HepG2 (cell line): ENCODE results near the gene CACNA1C. TPM values are rescaled to one million over a fixed set of nuclear protein-coding genes. Genes with fewer than 3 reads are reported as not detected.

ENCODE experiments used
- ATAC-seq: fragments of 200-7000 bp; cut with Tn5 transposase; 3 replicates; pipeline ENCODE4 v1.9.1; 2020; ENCODE audit warnings: mild to moderate bottlenecking, moderate library complexity
- BruUV-seq: library from RNA; stranded (reverse); fragments of 400-500 nt; replicated peaks from 2 replicates; lab custom pipeline; 2021; lab: Mats Ljungman, UMichigan
- CTCF ChIA-PET: fragments of 300-600 bp; formaldehyde crosslinking; extraction: SDS; loops from one replicate; lab custom pipeline; 2021; ENCODE audit warnings: low total read pairs, inconsistent platforms, low intra/inter-chr PET ratio; lab: Yijun Ruan, JAX
- POLR2A ChIA-PET: fragments of 350-600 bp; sonication (Branson Sonifier 250); formaldehyde crosslinking; loops from one replicate; lab custom pipeline; 2020; ENCODE audit warnings: antibody characterized with exemption, inconsistent platforms; lab: Yijun Ruan, JAX
- DNase-seq: peaks from one replicate; pipeline ENCODE4 v3.0.0-alpha.2; 2015; ENCODE audit warnings: low spot score
- FAIRE-seq: peaks from 3 replicates; lab custom pipeline; 2011; peaks lifted over from hg19 to GRCh38; lab: Jason Lieb, UNC
- H2AFZ ChIP-seq: one replicate; pipeline ENCODE4 v1.6.1; 2011; ENCODE audit warnings: low read length, inconsistent platforms
- H3K27ac ChIP-seq: fragments of 300-600 bp; 3 replicates; pipeline ENCODE4 v1.8.0; 2011; ENCODE audit warnings: mixed run types, mild to moderate bottlenecking, mixed read lengths, low read length, inconsistent platforms; ENCODE audit not compliant: insufficient read depth; ENCODE audit errors: extremely low read length
- H3K27me3 ChIP-seq, 2 experiments: fragments of 200-600 bp in 1 of 2; 2 replicates in 1 of 2; 3 replicates in 1 of 2; pipeline versions ENCODE4 v1.6.0 to v1.8.0; 2011; ENCODE audit warnings: low read length in 2 of 2, mild to moderate bottlenecking in 2 of 2, moderate library complexity in 2 of 2, inconsistent platforms in 1 of 2; ENCODE audit not compliant: insufficient read depth in 2 of 2, control insufficient read depth in 1 of 2
- H3K36me3 ChIP-seq, 2 experiments: fragments of 200-600 bp in 1 of 2; replicated peaks in 1 of 2; 2 replicates in 1 of 2; 3 replicates in 1 of 2; pipeline versions ENCODE4 v1.5.1 to v1.8.0; 2011; ENCODE audit warnings: low read length in 2 of 2, inconsistent platforms in 1 of 2; ENCODE audit not compliant: insufficient read depth in 2 of 2, control insufficient read depth in 1 of 2
- H3K4me1 ChIP-seq: 2 replicates; pipeline ENCODE4 v1.5.1; 2012; ENCODE audit warnings: low read length, inconsistent platforms; ENCODE audit not compliant: insufficient read depth
- H3K4me2 ChIP-seq: 2 replicates; pipeline ENCODE4 v1.6.0; 2011; ENCODE audit warnings: low read depth, low read length, inconsistent platforms
- H3K4me3 ChIP-seq, 3 experiments: fragments of 200-600 bp in 1 of 3; sonication (generic), shearing (Covaris generic) in 1 of 3; replicated peaks in 1 of 3; 2 replicates each; pipeline ENCODE4 v1.5.1; 2011 to 2016; ENCODE audit warnings: low read length in 3 of 3, inconsistent platforms in 2 of 3, low read depth in 2 of 3, mild to moderate bottlenecking in 2 of 3, control low read depth in 1 of 3, mixed read lengths in 1 of 3; ENCODE audit not compliant: insufficient read depth in 1 of 3
- H3K79me2 ChIP-seq: one replicate; pipeline ENCODE4 v1.6.1; 2011; ENCODE audit warnings: low read length, inconsistent platforms; ENCODE audit not compliant: insufficient read depth
- H3K9ac ChIP-seq: 2 replicates; pipeline ENCODE4 v1.6.0; 2011; ENCODE audit warnings: mild to moderate bottlenecking, low read depth, low read length, inconsistent platforms; ENCODE audit not compliant: insufficient read depth
- H3K9me3 ChIP-seq: 2 replicates; pipeline ENCODE4 v1.5.1; 2012; ENCODE audit warnings: mild to moderate bottlenecking, low read length
- H4K20me1 ChIP-seq: 2 replicates; pipeline ENCODE4 v1.6.0; 2011; ENCODE audit warnings: inconsistent platforms, mild to moderate bottlenecking, low read length, moderate library complexity; ENCODE audit not compliant: insufficient read depth
- AGO1 ChIP-seq: fragments of 200-400 bp; formaldehyde crosslinking; IDR thresholded peaks from 2 replicates; pipeline ENCODE4 v1.6.1; 2017; ENCODE audit warnings: mild to moderate bottlenecking, low read depth, low read length, moderate library complexity; ENCODE audit not compliant: poor library complexity, severe bottlenecking
- AKAP8 ChIP-seq: sonication (generic); formaldehyde crosslinking; IDR thresholded peaks from 2 replicates; pipeline ENCODE4 v1.5.1; 2020; ENCODE audit warnings: mild to moderate bottlenecking, missing genetic modification reagents
- GTF3A ChIP-seq: sonication (generic); formaldehyde crosslinking; conservative IDR thresholded peaks from 2 replicates; pipeline ENCODE4 v1.4.0; 2020; ENCODE audit warnings: mild to moderate bottlenecking, missing genetic modification reagents
- HNRNPUL1 ChIP-seq: fragments of 200-400 bp; formaldehyde crosslinking; IDR thresholded peaks from 2 replicates; pipeline ENCODE4 v1.6.1; 2017; ENCODE audit warnings: low read depth, mild to moderate bottlenecking, low read length, moderate library complexity
- HOXA9 ChIP-seq: sonication (generic); formaldehyde crosslinking; IDR thresholded peaks from 2 replicates; pipeline ENCODE4 v1.8.1; 2022; ENCODE audit warnings: missing genetic modification reagents, mild to moderate bottlenecking, moderate library complexity, borderline replicate concordance
- STAG1 ChIP-seq: sonication (generic); formaldehyde crosslinking; IDR thresholded peaks from 2 replicates; pipeline ENCODE4 v1.4.0; 2020; ENCODE audit warnings: missing genetic modification reagents
- ZC3H4 ChIP-seq: sonication (generic); formaldehyde crosslinking; IDR thresholded peaks from 2 replicates; pipeline ENCODE4 v1.4.0; 2020; ENCODE audit warnings: missing genetic modification reagents, borderline replicate concordance
- ZFX ChIP-seq: sonication (generic); formaldehyde crosslinking; IDR thresholded peaks from 2 replicates; pipeline ENCODE4 v1.4.0; 2020; ENCODE audit warnings: mild to moderate bottlenecking, low read depth, missing genetic modification reagents, moderate library complexity
- ZNF572 ChIP-seq: sonication (generic); formaldehyde crosslinking; IDR thresholded peaks from 2 replicates; pipeline ENCODE4 v1.5.1; 2020; ENCODE audit warnings: mild to moderate bottlenecking, missing genetic modification reagents
- ZNF850 ChIP-seq: sonication (generic); formaldehyde crosslinking; conservative IDR thresholded peaks from 2 replicates; pipeline ENCODE4 v1.9.0; 2021; ENCODE audit warnings: mild to moderate bottlenecking, missing genetic modification reagents
- ZNF879 ChIP-seq: sonication (generic); formaldehyde crosslinking; IDR thresholded peaks from 2 replicates; pipeline ENCODE4 v1.8.1; 2023; ENCODE audit warnings: missing genetic modification reagents
- WGBS: methylation state at CpG from one replicate; pipeline ENCODE4 v1.1.6; 2017; ENCODE audit warnings: low lambda C conversion rate; 5-methylcytosine and 5-hydroxymethylcytosine counted together
- in situ Hi-C: cut with HindIII; loops from 2 replicates; pipeline ENCODE4 v1.10.0; 2017; ENCODE audit warnings: low pct_unique_long_range_greater_than_20kb; ENCODE audit not compliant: extremely low pct_ligation_motif_present
- intact Hi-C: fragments of 100-400 bp; cut with micrococcal nuclease; formaldehyde crosslinking; loops from one replicate; pipeline ENCODE4 v1.10.0; 2022; ENCODE audit not compliant: unreplicated experiment
- polyA plus RNA-seq, 8 experiments: library from polyadenylated mRNA; depleted of rRNA in 3 of 8; stranded (reverse) in 7 of 8; unstranded in 1 of 8; fragments of >200 nt; fragmentation: Illumina TruSeq in 4 of 8; extraction: Trizol in 4 of 8; gene quantifications; 2 replicates each; pipeline versions ENCODE4 v1.2.1 to v1.2.3, GENCODE V29; 2011 to 2016; ENCODE audit warnings: low read depth in 4 of 8, missing spikeins in 1 of 8, mixed read lengths in 1 of 8; ENCODE audit not compliant: insufficient read depth in 1 of 8
- total RNA-seq, 5 experiments: library from RNA; depleted of rRNA; stranded (reverse); fragments of >200 nt; fragmentation: Illumina TruSeq; extraction: Trizol; gene quantifications; 2 replicates each; pipeline ENCODE4 v1.2.3, GENCODE V29; 2016; ENCODE audit warnings: low read depth in 1 of 5
- TF ChIP-seq, protein P1 (sequence below): sonication (generic); formaldehyde crosslinking; IDR thresholded peaks from 2 replicates; pipeline ENCODE4 v1.5.0; 2020; ENCODE audit warnings: missing genetic modification reagents
- TF ChIP-seq, protein P2 (sequence below): sonication (generic); formaldehyde crosslinking; IDR thresholded peaks from 2 replicates; pipeline ENCODE4 v1.5.0; 2020; ENCODE audit warnings: missing genetic modification reagents
- TF ChIP-seq, protein P3 (sequence below): IDR thresholded peaks from 2 replicates; pipeline ENCODE4 v1.6.1; 2016
- TF ChIP-seq, protein P4 (sequence below): IDR thresholded peaks from 2 replicates; pipeline ENCODE4 v1.6.1; 2018; ENCODE audit warnings: missing genetic modification reagents, mild to moderate bottlenecking, missing compliant biosample characterization
- TF ChIP-seq, protein P5 (sequence below): sonication (generic); formaldehyde crosslinking; IDR thresholded peaks from 2 replicates; pipeline ENCODE4 v1.4.0; 2020; ENCODE audit warnings: mild to moderate bottlenecking, missing genetic modification reagents
- TF ChIP-seq, protein P6 (sequence below): sonication (generic); formaldehyde crosslinking; IDR thresholded peaks from 2 replicates; pipeline ENCODE4 v1.4.0; 2020; ENCODE audit warnings: missing genetic modification reagents

Gene CACNA1C
- total and polyA plus RNA-seq, 2 of the 13 experiments (the other 11 are each of a cell fraction or from before 2014, with no cell fraction given) = not detected

DNA sequence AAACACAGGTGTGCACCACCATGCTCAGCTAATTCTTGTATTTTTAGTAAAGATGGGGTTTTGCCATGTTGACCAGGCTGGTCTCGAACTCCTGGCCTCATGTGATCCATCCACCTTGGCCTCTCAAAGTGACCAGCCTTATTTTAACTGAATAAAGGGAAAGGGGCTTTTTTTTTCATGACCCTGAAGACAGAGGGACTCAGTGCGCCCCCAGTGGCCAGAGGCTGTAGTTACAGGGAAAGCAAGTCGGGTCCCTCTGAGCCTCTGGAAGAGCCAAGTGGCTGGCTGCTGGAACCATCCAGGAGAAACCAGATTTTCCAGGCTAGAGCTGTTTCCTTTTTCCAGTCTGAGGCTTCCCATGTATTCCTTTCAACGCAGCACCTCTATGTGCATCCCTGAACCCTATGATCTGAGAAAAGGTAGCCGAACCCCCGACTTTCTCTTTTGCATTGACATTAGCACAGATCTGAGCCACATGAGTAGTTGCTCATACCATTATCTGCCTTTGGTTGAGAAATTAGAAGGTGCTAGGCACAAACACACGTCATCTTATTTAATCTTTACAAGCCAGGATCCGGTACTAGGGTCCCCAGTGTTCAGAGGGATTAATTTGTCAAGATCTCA is 342.7 kb downstream of the CACNA1C start:
- no TSS peak for BruUV-seq
- FAIRE-seq (no peak), ATAC-seq (peak; percentile 75), DNase-seq (peak; percentile 29)
- intact Hi-C loops (no loop called here), in situ Hi-C loops (no loop called here)
- Histone ChIP-seq H3K9ac (no peak overlapping the region), H3K27ac (no peak overlapping the region), H3K9me3 (no peaks in the 10 kb centered on the region), H3K27me3 (peaks cover 0 to 4% of the 10 kb centered on the region in 2 experiments; a peak in 2 of 5 replicates), H3K36me3 (no peaks in the 10 kb centered on the region), H3K4me1 (peaks cover 9% of the 10 kb centered on the region), H3K4me2 (no peak overlapping the region), H2AFZ (no peak overlapping the region), H3K4me3 (no peak overlapping the region), H4K20me1 (no peaks in the 10 kb centered on the region), H3K79me2 (no peaks in the 10 kb centered on the region)
- ChIA-PET POLR2A (no interaction called here), CTCF (no interaction called here)
- WGBS = 21% methylated on average over 8 of the region's 8 CpGs
- TF ChIP-seq GTF3A (CRISPR knock-in tag) = no peak
- TF ChIP-seq, protein P1, sequence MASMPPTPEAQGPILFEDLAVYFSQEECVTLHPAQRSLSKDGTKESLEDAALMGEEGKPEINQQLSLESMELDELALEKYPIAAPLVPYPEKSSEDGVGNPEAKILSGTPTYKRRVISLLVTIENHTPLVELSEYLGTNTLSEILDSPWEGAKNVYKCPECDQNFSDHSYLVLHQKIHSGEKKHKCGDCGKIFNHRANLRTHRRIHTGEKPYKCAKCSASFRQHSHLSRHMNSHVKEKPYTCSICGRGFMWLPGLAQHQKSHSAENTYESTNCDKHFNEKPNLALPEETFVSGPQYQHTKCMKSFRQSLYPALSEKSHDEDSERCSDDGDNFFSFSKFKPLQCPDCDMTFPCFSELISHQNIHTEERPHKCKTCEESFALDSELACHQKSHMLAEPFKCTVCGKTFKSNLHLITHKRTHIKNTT (CRISPR knock-in tag) = no peak
- TF ChIP-seq, protein P2, sequence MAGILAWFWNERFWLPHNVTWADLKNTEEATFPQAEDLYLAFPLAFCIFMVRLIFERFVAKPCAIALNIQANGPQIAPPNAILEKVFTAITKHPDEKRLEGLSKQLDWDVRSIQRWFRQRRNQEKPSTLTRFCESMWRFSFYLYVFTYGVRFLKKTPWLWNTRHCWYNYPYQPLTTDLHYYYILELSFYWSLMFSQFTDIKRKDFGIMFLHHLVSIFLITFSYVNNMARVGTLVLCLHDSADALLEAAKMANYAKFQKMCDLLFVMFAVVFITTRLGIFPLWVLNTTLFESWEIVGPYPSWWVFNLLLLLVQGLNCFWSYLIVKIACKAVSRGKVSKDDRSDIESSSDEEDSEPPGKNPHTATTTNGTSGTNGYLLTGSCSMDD (CRISPR knock-in tag) = no peak
- TF ChIP-seq, protein P3, sequence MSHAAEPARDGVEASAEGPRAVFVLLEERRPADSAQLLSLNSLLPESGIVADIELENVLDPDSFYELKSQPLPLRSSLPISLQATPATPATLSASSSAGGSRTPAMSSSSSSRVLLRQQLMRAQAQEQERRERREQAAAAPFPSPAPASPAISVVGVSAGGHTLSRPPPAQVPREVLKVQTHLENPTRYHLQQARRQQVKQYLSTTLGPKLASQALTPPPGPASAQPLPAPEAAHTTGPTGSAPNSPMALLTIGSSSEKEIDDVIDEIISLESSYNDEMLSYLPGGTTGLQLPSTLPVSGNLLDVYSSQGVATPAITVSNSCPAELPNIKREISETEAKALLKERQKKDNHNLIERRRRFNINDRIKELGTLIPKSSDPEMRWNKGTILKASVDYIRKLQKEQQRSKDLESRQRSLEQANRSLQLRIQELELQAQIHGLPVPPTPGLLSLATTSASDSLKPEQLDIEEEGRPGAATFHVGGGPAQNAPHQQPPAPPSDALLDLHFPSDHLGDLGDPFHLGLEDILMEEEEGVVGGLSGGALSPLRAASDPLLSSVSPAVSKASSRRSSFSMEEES (CRISPR knock-in tag) = no peak
- no peak for TF ChIP-seq HOXA9 (CRISPR knock-in tag)
- no peak for TF ChIP-seq ZNF879 (CRISPR knock-in tag)
- TF ChIP-seq AGO1 = no peak
- no peak for TF ChIP-seq ZC3H4 (CRISPR knock-in tag)
- no peak for TF ChIP-seq HNRNPUL1
- TF ChIP-seq ZFX (CRISPR knock-in tag) = no peak
- TF ChIP-seq, protein P4, sequence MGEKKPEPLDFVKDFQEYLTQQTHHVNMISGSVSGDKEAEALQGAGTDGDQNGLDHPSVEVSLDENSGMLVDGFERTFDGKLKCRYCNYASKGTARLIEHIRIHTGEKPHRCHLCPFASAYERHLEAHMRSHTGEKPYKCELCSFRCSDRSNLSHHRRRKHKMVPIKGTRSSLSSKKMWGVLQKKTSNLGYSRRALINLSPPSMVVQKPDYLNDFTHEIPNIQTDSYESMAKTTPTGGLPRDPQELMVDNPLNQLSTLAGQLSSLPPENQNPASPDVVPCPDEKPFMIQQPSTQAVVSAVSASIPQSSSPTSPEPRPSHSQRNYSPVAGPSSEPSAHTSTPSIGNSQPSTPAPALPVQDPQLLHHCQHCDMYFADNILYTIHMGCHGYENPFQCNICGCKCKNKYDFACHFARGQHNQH = no peak
- no peak for TF ChIP-seq AKAP8 (CRISPR knock-in tag)
- TF ChIP-seq ZNF850 (CRISPR knock-in tag) = no peak
- TF ChIP-seq ZNF572 (CRISPR knock-in tag) = no peak
- TF ChIP-seq, protein P5, sequence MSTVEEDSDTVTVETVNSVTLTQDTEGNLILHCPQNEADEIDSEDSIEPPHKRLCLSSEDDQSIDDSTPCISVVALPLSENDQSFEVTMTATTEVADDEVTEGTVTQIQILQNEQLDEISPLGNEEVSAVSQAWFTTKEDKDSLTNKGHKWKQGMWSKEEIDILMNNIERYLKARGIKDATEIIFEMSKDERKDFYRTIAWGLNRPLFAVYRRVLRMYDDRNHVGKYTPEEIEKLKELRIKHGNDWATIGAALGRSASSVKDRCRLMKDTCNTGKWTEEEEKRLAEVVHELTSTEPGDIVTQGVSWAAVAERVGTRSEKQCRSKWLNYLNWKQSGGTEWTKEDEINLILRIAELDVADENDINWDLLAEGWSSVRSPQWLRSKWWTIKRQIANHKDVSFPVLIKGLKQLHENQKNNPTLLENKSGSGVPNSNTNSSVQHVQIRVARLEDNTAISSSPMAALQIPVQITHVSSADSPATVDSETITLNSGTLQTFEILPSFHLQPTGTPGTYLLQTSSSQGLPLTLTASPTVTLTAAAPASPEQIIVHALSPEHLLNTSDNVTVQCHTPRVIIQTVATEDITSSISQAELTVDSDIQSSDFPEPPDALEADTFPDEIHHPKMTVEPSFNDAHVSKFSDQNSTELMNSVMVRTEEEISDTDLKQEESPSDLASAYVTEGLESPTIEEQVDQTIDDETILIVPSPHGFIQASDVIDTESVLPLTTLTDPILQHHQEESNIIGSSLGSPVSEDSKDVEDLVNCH (CRISPR knock-in tag) = no peak
- TF ChIP-seq STAG1 (CRISPR knock-in tag) = peak; percentile 30; the same call in 1 of the 2 replicates
- TF ChIP-seq, protein P6, sequence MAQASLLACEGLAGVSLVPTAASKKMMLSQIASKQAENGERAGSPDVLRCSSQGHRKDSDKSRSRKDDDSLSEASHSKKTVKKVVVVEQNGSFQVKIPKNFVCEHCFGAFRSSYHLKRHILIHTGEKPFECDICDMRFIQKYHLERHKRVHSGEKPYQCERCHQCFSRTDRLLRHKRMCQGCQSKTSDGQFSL = no peak
